ENCODE data around the gene SLC7A4. TPM values are rescaled to one million over a fixed set of nuclear protein-coding genes. Genes with fewer than 3 reads are reported as not detected.

The SLC7A4 gene
- total RNA-seq, 1 donor from 2014 or later, result 1.5 TPM

- H3K4me1 ChIP-seq, result peaks cover 17% of the 10 kb centered on the region
- H3K27me3 ChIP-seq, result no peaks in the 10 kb centered on the region
- no peaks in the 10 kb centered on the region for H3K9me3 ChIP-seq
- no peaks in the 10 kb centered on the region for H3K36me3 ChIP-seq
- ATAC-seq, result no peak
- peak overlapping the region; percentile 70 for H3K27ac ChIP-seq
- no peak overlapping the region for H3K4me3 ChIP-seq
- no peak for TF ChIP-seq CTCF (IDR thresholded peaks at IDR 0.05)
- intact Hi-C loops (cut with DNase I), result no loop called here
- DNase-seq, result no peak
Observed at GRCh38 chr22:21015466-21016006, 16.8 kb downstream of the SLC7A4 start.

- TF ChIP-seq CTCF (IDR thresholded peaks at IDR 0.05), result no peak
- ATAC-seq, result peak; percentile 60
- DNase-seq, result no peak
- intact Hi-C loops (cut with DNase I), result no loop called here
- Histone ChIP-seq H3K36me3 (no peaks in the 10 kb centered on the region), H3K4me3 (peak within 1 kb of the TSS; percentile 53), H3K4me1 (peaks cover 17% of the 10 kb centered on the region), H3K27ac (peak within 1 kb of the TSS; percentile 70), H3K27me3 (no peaks in the 10 kb centered on the region), H3K9me3 (no peaks in the 10 kb centered on the region)
Observed at GRCh38 chr22:21014726-21015465, 17.5 kb downstream of the SLC7A4 start, which contains the start of gene P2RX6. Gene P2RX6, plus strand, starts transcription at chr22:21015165. Its CDS starts 10 bp downstream, at chr22:21015175.

GRCh38 chr22:21014202-21014725, 18.1 kb downstream of the SLC7A4 start:
- Histone ChIP-seq H3K4me3 (peak overlapping the region; percentile 53), H3K27me3 (no peaks in the 10 kb centered on the region), H3K27ac (peak overlapping the region; percentile 70), H3K9me3 (no peaks in the 10 kb centered on the region), H3K4me1 (peaks cover 17% of the 10 kb centered on the region), H3K36me3 (no peaks in the 10 kb centered on the region)
- TF ChIP-seq CTCF (IDR thresholded peaks at IDR 0.05), result no peak
- intact Hi-C loops (cut with DNase I), result no loop called here
- ATAC-seq, result peak; percentile 87
- DNase-seq, result peak; percentile 90

- peak overlapping the region; percentile 70 for H3K27ac ChIP-seq
- TF ChIP-seq CTCF (IDR thresholded peaks at IDR 0.05), result no peak
- H3K4me1 ChIP-seq, result peaks cover 17% of the 10 kb centered on the region
- no peaks in the 10 kb centered on the region for H3K36me3 ChIP-seq
- intact Hi-C loops (cut with DNase I), result no loop called here
- H3K27me3 ChIP-seq, result no peaks in the 10 kb centered on the region
- DNase-seq (no peak), ATAC-seq (no peak)
- H3K4me3 ChIP-seq, result peak overlapping the region; percentile 53
- H3K9me3 ChIP-seq, result no peaks in the 10 kb centered on the region
Observed at GRCh38 chr22:21013657-21014201, 18.6 kb downstream of the SLC7A4 start.

- Histone ChIP-seq H3K9me3 (no peaks in the 10 kb centered on the region), H3K27ac (no peak overlapping the region), H3K4me3 (no peak overlapping the region), H3K36me3 (no peaks in the 10 kb centered on the region), H3K4me1 (peaks cover 17% of the 10 kb centered on the region), H3K27me3 (no peaks in the 10 kb centered on the region)
- ATAC-seq (no peak), DNase-seq (no peak)
- no peak for TF ChIP-seq CTCF (IDR thresholded peaks at IDR 0.05)
- intact Hi-C loops (cut with DNase I), result no loop called here
Observed at GRCh38 chr22:21012446-21013407, 19.6 kb downstream of the SLC7A4 start.
